Measurements from ENCODE around the gene USP31. TPM values are rescaled to one million over a fixed set of nuclear protein-coding genes. Genes with fewer than 3 reads are reported as not detected.

Gene USP31
- total RNA-seq, 1 experiment from 2014 or later: 16.1 TPM

DNA sequence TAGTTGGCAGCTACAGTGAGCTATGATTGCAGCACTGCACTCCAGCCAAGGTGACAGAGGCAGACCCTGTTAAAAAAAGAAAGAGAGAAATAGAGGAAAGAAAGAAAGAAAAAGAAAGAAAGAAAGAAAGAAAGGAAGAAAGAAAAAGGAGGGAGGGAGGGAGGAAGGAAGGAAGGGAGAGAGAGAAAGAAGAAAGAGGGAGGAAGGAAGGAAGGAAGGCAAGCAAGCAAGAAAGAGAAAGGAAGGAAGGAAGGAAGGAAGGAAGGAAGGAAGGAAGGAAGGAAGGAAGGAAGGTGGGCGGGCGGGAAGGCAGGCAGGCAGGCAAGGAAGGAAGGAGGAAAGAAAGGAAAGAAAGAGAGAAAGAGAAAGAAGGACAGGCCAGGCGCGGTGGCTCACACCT is 32.3 kb upstream of the USP31 start:
- no CpG with 5 or more reads among the region's 4 CpGs for WGBS (ENCODE audit: extremely low coverage, insufficient read length, low lambda C conversion rate)
- H3K4me1 Mint-ChIP-seq: peaks cover 15 to 20% of the 10 kb centered on the region in 2 experiments
- H3K27ac ChIP-seq (ENCODE audit: insufficient read length, low read depth, low read length): no peak overlapping the region

More for the DNA sequence above, 32.3 kb upstream of the USP31 start:
- no peak overlapping the region for H3T11ph ChIP-seq (ENCODE audit: low read length)
- H4K5ac ChIP-seq (ENCODE audit: insufficient read length, low read depth, low read length): no peak overlapping the region
- no peak overlapping the region for H2AK5ac ChIP-seq (ENCODE audit: insufficient read length, low read length)
- H4K20me1 ChIP-seq (ENCODE audit: control insufficient read depth, insufficient read depth, insufficient read length): no peaks in the 10 kb centered on the region
- H4K91ac ChIP-seq (ENCODE audit: insufficient read length, low read depth, low read length): no peak overlapping the region
- Mint-ChIP-seq H3K36me3 (ENCODE audit: insufficient read depth in 1 of 3, low read depth in 3 of 3) (no peaks in the 10 kb centered on the region), H3K4me3 (peak overlapping the region in 1 of 2 experiments; percentile 86; a peak in 3 of 5 replicates), H3K27me3 (ENCODE audit: low read depth) (peaks cover 45% of the 10 kb centered on the region), H3K9me3 (peaks cover 0 to 3% of the 10 kb centered on the region in 2 experiments; a peak in 1 of 5 replicates), H3K27ac (no peak overlapping the region)
- H3K4me2 ChIP-seq (ENCODE audit: insufficient read depth, insufficient read length, low read length): no peak overlapping the region
- no peak overlapping the region for H2BK15ac ChIP-seq (ENCODE audit: low read depth, low read length)
- H2BK120ac ChIP-seq (ENCODE audit: low read depth, low read length, poor library complexity, severe bottlenecking): no peak overlapping the region
- H3K4me1 ChIP-seq (ENCODE audit: insufficient read depth, low read length): no peaks in the 10 kb centered on the region
- no peak overlapping the region for H3K23ac ChIP-seq (ENCODE audit: insufficient read length, low read depth, low read length)
- no peak overlapping the region for H3K14ac ChIP-seq (ENCODE audit: insufficient read depth, low read length)
- no peaks in the 10 kb centered on the region for H3K9me3 ChIP-seq (ENCODE audit: control insufficient read depth, low read depth, low read length)
- peaks cover 6% of the 10 kb centered on the region for H3K23me2 ChIP-seq (ENCODE audit: insufficient read length, low read depth, low read length, poor library complexity, severe bottlenecking)
- no peaks in the 10 kb centered on the region for H3K79me2 ChIP-seq (ENCODE audit: insufficient read depth, low read length)
- H3K18ac ChIP-seq (ENCODE audit: insufficient read length, low read depth, low read length): no peak overlapping the region
- no peak overlapping the region for H2BK20ac ChIP-seq (ENCODE audit: low read depth, low read length, poor library complexity, severe bottlenecking)
- no peak overlapping the region for H3K56ac ChIP-seq (ENCODE audit: insufficient read length, low read depth, low read length)
- H3K9ac ChIP-seq (ENCODE audit: extremely low read depth, insufficient read length, low read length): no peak overlapping the region
- H3K27me3 ChIP-seq (ENCODE audit: insufficient read depth, low read length): peaks cover 15% of the 10 kb centered on the region; the same call in 1 of the 2 replicates
- H3K4ac ChIP-seq (ENCODE audit: low read depth, low read length): no peak overlapping the region
- TF ChIP-seq, protein P1, sequence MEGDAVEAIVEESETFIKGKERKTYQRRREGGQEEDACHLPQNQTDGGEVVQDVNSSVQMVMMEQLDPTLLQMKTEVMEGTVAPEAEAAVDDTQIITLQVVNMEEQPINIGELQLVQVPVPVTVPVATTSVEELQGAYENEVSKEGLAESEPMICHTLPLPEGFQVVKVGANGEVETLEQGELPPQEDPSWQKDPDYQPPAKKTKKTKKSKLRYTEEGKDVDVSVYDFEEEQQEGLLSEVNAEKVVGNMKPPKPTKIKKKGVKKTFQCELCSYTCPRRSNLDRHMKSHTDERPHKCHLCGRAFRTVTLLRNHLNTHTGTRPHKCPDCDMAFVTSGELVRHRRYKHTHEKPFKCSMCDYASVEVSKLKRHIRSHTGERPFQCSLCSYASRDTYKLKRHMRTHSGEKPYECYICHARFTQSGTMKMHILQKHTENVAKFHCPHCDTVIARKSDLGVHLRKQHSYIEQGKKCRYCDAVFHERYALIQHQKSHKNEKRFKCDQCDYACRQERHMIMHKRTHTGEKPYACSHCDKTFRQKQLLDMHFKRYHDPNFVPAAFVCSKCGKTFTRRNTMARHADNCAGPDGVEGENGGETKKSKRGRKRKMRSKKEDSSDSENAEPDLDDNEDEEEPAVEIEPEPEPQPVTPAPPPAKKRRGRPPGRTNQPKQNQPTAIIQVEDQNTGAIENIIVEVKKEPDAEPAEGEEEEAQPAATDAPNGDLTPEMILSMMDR (conservative IDR thresholded peaks at IDR 0.05): no peak
- H2BK5ac ChIP-seq (ENCODE audit: insufficient read length, low read length): no peak overlapping the region
- no peak overlapping the region for H2AFZ ChIP-seq (ENCODE audit: low read length)
- no peak overlapping the region for H2BK12ac ChIP-seq (ENCODE audit: insufficient read length, low read depth, low read length)
- no peaks in the 10 kb centered on the region for H3K79me1 ChIP-seq (ENCODE audit: insufficient read depth, low read depth, low read length, poor library complexity, severe bottlenecking)
- DNase-seq: no peak
- H4K8ac ChIP-seq (replicated peaks; ENCODE audit: insufficient read length, low read depth, low read length): no peak overlapping the region

Data from H9 (cell line).